ENCODE measurements around the gene TANK.

The TANK gene

DNA sequence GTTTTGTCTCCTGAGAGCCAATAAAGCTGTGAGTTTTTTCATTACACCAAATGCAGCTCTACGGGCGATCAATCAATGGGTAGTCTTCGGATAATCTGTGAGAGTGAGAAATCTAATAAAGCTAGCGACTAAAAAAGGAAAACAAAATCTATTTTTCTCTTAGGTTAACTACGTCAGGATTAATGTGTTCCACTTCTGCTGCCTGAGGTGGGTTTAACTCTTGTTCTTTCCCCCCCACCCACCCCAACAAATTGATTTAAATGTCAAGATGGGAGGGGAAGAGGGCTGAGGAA is 85.0 kb downstream of the TANK start:
- no peak for TF ChIP-seq CTCF (IDR thresholded peaks at IDR 0.05)
- DNase-seq (ENCODE audit: low spot score), result no peak
- no peak overlapping the region for H3K4me3 ChIP-seq
- no peak overlapping the region for H3K27ac ChIP-seq

GRCh38 chr2:161245671-161246070 is 85.4 kb downstream of the TANK start:
- H3K4me3 ChIP-seq, result no peak overlapping the region
- no peak for TF ChIP-seq CTCF (IDR thresholded peaks at IDR 0.05)
- DNase-seq (ENCODE audit: low spot score), result no peak
- no peak overlapping the region for H3K27ac ChIP-seq

- DNase-seq (ENCODE audit: low spot score), result no peak
- no peak for TF ChIP-seq CTCF (IDR thresholded peaks at IDR 0.05)
- Histone ChIP-seq H3K27ac (no peak overlapping the region), H3K4me3 (no peak overlapping the region)
These were observed 86.1 kb downstream of the TANK start for GRCh38 chr2:161246281-161246680.

- TF ChIP-seq CTCF (IDR thresholded peaks at IDR 0.05), result peak; percentile 42
- no peak overlapping the region for H3K27ac ChIP-seq
- DNase-seq (ENCODE audit: low spot score), result no peak
- no peak overlapping the region for H3K4me3 ChIP-seq
These were observed 90.7 kb downstream of the TANK start for GRCh38 chr2:161250864-161251436.

DNA sequence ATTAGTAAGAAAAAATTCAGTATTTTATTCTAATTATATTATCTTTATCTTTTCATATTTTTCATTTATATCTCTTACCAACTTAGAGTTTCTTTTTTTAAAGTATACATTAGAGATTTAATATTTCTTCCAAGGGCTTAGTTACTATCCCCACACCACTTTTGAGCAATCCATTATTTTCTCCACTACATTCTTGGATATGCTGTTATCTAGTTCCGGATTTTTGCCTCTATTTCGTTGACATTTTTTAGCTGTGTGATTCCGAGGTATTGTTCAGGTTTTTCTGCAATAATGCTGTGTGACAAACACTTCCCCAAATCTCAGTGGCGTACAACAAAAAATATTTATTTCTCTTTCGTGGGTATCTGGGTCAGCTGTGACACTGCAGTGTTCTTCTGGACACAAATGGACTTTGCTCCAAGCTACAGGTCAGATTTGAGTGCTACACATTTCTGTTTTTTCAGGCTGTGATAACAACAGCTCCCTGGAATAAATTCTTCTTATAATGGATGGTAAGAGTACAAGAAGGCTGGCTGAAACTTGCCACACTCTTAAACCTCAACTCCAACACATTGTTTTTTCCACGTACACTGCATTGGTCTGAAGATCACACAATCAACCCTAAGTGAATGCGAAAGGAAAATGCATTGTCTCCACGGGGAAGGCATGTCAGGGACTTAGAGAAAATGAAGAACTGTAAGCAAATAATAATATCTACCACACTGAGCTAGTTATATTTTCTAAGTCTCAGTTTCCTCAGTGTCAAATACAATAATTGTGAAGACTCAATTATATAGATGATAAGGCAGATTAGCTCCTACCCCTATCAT is 97.1 kb downstream of the TANK start:
- Histone ChIP-seq H3K27ac (no peak overlapping the region), H3K4me3 (no peak overlapping the region)
- TF ChIP-seq CTCF (IDR thresholded peaks at IDR 0.05), result no peak

GRCh38 chr2:161265874-161266273 is 105.6 kb downstream of the TANK start:
- no peak for TF ChIP-seq CTCF (IDR thresholded peaks at IDR 0.05)
- Histone ChIP-seq H3K27ac (no peak overlapping the region), H3K4me3 (no peak overlapping the region)
- no peak for DNase-seq (ENCODE audit: low spot score)

More for the DNA sequence above, 97.1 kb downstream of the TANK start:
- no peak for DNase-seq (ENCODE audit: low spot score)

- TF ChIP-seq CTCF (IDR thresholded peaks at IDR 0.05), result no peak
- DNase-seq (ENCODE audit: low spot score), result no peak
- Histone ChIP-seq H3K4me3 (no peak overlapping the region), H3K27ac (no peak overlapping the region)
These were observed 108.9 kb downstream of the TANK start for GRCh38 chr2:161269111-161269510.
